GM18867 (cell line): ENCODE measurements around the gene DCLRE1C.
"Not testable (repeated sequence)": the region's sequence is repeated elsewhere in the genome, so short reads cannot be mapped to it uniquely, and the experiment has no call there.

ENCODE experiments used
- ATAC-seq: cut with Tn5 transposase; IDR thresholded peaks from one replicate; pipeline ENCODE4 v1.9.1; 2021; ENCODE audit warnings: mild to moderate bottlenecking, moderate library complexity; ENCODE audit not compliant: unreplicated experiment

Gene DCLRE1C

DNA sequence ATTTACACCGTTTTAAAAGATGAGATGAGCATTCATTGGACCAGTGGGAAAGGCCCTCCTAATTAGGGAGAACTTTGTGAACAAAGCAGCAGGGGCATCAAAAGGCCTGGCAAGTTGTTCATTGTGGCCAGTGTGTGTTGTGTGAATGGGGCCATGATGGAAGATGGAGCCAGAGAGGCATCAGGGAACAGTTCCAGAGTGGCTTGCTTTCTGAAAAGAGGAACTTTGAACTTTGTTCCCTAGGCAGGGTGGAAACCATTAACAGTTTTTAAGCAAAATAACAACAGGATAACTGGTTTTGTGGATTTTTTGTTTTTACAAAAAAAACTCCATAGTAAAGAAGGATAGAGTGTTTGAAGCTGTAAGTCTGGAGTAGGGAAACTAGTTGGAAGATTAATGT lies 62.7 kb downstream of the DCLRE1C start:
- ATAC-seq: no peak

GRCh38 chr10:14889318-14889717 lies 64.6 kb downstream of the DCLRE1C start:
- ATAC-seq: no peak

DNA sequence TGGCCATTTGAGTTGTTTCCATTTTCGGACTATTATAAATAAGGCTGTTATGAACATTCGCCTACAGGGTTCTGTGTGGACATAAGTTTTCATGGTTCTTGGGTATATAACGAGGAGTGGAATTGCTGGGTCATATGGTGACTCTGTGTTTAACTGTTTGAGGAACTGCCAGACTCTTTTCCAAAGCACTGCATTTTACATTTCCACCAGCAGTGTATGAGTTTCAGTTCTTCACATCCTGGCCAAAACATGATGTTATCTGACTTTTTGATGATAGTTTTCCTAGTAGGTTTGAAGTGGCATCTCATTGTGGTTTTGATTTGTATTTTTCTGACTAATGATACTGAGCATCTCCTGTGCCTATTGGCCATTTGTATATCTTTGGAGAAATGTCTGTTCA lies 69.8 kb downstream of the DCLRE1C start:
- ATAC-seq: no peak

DNA sequence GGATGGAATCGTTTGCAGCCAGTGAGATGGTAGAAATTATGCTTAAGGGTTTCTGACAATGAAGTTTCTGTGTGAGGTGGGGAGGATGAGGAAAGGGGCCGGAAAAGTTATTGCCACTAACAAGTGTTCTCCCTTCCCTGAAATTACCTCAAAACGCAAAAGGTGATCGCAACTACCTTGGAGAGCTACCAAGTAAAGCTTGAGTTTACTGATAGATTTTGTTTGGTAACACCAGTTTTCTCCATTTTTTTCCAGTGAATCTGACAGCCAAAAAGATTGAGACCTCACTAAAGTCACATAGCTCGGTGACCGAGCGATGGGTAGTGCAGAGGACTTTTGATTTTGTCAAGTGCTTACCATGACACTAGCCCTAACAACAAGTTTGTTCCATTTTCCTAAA lies 73.7 kb downstream of the DCLRE1C start:
- ATAC-seq: no peak

DNA sequence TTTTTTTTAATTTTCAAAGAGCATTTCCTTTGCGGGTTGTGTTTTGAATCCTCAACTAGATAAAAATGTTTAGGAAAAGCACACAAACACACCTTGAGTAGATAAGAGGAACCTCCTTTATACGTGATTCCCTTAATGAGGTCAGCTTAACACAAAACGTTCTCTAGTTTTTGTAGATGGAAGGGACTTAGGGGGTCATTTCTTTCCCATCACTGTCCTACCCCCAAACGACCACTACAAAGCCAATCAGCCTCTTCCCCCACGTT lies 74.0 kb downstream of the DCLRE1C start:
- ATAC-seq: no peak

DNA sequence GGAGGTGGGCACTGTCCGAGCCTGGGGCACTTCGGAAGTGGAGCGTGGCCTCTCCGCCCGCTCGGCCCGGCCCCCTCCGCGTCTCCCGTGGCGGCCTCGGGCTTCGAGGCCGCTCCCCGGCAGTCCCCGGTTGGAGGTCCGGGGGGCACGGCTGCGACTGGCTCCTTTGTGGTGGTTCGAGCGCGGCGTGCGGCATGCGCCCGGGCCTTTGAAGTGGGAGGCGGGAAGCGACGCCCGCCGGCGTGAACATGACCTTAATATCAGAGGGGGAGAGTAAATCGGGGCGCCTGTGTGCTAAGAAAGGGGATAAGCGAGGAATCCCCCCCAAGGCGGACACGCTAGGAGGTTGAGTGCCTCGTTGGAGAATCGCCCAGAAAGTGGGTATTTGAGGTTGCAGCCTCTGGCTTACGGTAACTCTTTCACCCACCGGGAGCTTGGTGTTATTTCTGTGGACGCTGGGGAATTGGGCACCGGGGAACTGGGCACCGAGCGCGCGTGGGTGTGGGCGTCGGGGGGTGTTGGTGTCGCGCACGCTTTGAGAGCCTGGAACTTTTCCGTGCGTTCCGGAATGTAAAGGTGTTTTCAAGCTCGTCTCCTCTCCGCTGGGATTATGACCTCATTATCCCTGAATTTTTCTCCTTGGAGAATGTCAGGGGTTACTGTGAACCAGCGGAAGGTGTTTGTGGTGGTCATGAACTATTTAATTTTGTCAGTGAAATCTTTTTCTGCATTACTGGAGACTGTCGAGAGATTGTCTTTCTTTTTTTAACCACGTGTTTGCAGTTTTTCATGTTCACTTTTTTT lies 74.6 kb downstream of the DCLRE1C start:
- peak; percentile 19 for ATAC-seq

GRCh38 chr10:14878266-14879123 lies 75.4 kb downstream of the DCLRE1C start, which contains the start of gene SUV39H2:
Gene SUV39H2, plus strand, starts transcription at chr10:14878866. Its CDS starts 23 bp downstream, at chr10:14878889.
- ATAC-seq: peak; percentile 94

GRCh38 chr10:14876764-14877163 lies 77.1 kb downstream of the DCLRE1C start:
- ATAC-seq: no peak

DNA sequence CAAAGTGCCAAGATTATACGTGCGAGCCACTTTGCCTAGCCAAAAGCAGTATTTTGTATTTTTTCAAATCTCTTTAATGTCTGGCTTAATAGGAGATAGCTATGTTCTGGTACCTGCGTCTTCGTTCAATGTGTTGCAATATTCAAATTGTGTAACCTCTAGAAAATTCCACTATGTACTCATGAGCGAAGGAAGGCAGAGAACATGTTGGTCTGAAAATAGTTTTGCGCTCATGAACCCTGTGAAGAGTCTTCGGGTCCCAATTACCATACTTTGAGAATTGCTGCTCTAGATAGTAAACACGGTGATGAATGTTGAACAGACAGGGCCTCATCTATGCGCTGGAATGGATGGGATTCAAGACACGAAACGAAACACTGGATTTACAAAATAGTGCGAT lies 78.0 kb downstream of the DCLRE1C start:
- no peak for ATAC-seq

DNA sequence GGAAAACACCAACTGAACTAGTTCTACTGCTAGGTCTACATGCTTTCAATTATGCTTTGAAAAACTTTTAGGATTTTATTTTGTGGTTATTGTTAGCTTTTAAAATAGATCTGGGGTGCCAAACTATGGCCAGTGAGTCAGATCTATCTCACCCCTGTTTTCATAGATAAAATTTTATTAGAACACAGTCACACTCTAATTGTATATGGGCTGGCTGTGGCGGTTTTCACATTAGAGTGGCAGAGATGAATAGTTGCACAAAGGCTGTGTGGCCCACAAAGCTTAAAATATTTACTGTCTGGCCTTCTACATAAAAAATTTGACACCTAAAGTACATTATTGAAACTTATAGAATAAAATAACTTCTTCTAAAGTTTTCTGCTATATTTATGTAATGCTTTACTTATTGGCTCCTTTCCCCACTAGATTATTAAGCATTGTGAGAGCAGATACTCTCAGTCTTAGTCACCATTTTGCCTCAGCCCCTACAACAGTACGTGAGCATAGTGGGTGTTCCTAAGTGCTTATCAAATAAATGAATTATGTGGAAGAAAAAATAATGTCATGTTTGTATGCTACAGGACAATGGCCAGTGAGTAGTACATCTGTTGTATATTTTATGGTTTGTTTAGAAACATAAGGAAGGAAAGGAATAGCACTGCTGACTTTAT lies 80.7 kb downstream of the DCLRE1C start:
- no peak for ATAC-seq

- not testable (repeated sequence) for ATAC-seq
Measured at GRCh38 chr10:14864871-14865270, 89.0 kb downstream of the DCLRE1C start.

DNA sequence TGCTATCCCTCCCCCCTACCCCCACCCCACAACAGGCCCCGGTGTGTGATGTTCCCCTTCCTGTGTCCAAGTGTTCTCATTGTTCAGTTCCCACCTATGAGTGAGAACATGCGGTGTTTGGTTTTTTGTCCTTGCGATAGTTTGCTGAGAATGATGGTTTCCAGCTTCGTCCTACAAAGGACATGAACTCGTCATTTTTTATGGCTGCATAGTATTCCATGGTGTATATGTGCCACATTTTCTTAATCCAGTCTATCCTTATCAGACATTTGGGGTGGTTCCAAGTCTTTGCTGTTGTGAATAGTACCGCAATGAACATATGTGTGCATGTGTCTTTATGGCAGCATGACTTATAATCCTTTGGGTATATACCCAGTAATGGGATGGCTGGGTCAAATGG lies 89.4 kb downstream of the DCLRE1C start:
- ATAC-seq: not testable (repeated sequence)

- ATAC-seq: no peak
Measured at GRCh38 chr10:14860791-14861190, 93.1 kb downstream of the DCLRE1C start.

- ATAC-seq: no peak
Measured at GRCh38 chr10:14859775-14860174, 94.1 kb downstream of the DCLRE1C start.

GRCh38 chr10:14859043-14859442 lies 94.9 kb downstream of the DCLRE1C start:
- no peak for ATAC-seq

DNA sequence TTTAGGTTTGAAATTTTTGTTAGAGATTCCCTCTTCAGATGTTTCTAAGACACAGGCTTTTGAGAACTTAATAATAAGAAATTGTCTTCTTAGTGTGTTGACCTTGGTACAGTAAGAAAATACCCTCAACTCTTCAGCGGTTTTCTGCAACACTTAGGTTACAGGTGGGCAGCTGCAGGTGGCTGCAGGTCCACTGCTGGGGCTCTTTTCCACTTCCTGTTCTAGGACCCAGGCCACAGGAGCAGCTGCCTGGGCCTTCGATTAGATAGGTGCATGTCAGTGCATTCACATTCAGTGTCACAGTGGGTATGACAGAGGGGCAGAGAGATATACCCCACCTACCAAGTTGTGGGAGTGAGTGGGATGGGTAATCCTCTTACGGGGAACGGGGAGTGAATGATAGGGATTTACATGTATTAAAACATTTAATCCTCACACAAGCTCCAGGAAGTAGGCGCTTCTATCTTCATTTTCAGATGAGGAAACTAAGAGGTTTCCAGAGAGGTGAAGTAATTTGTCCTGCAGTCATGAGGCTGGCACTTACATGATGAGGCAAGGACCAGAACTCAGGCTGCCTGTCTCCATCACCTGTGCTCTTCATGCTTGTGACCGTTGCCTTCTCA lies 95.4 kb downstream of the DCLRE1C start:
- ATAC-seq: no peak

DNA sequence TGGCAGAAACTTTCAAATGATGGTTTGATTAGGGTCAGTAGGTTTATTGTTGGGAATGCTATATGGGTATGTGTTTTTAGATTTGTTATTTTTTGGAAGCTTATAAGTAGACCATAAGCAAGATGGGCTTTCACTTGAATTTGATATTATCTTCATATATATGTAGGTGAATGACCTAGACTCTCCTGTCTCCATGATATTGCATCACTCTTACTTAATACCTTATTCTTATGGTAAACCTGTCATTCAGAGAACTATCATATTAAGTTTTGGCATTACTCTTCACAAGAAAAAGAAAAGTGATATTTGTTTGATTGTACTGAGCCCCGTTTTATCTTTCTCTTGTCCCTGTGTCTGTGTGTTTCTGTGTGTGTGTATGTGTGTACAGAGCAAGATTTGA lies 98.4 kb downstream of the DCLRE1C start:
- no peak for ATAC-seq

DNA sequence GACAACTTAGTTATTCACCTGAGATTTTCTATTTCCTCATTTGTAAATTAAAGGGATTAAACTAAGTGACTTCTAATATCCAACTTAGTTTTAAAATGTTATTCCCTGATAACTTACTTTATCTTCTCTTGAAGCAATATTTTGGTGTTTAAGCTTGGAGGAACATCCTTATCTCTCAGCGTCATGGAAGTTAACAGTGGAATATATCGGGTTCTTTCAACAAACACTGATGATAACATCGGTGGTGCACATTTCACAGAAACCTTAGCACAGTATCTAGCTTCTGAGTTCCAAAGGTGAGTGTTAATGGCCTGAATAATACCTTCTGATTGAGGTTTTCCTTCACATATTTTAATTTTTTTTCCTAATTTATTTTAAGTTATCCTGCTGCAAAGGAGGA lies 101.7 kb downstream of the DCLRE1C start:
- no peak for ATAC-seq
